OCI-LY7 (cell line): ENCODE measurements around the gene METTL18.

Source experiments
- EZH2phosphoT487 ChIP-seq: fragments of 200-600 bp; sonication (generic); IDR thresholded peaks from 2 replicates; pipeline ENCODE4 v1.6.1; 2018; ENCODE audit warnings: low read depth, borderline replicate concordance, mild to moderate bottlenecking, mixed run types, antibody characterized with exemption, low read length, moderate library complexity, mixed read lengths
- TF ChIP-seq, protein P1 (sequence below): fragments of 200-600 bp; sonication (generic); conservative IDR thresholded peaks from 2 replicates; pipeline ENCODE4 v1.5.1; 2014; ENCODE audit warnings: mild to moderate bottlenecking, antibody characterized with exemption, low read length, moderate library complexity, mixed read lengths

DNA sequence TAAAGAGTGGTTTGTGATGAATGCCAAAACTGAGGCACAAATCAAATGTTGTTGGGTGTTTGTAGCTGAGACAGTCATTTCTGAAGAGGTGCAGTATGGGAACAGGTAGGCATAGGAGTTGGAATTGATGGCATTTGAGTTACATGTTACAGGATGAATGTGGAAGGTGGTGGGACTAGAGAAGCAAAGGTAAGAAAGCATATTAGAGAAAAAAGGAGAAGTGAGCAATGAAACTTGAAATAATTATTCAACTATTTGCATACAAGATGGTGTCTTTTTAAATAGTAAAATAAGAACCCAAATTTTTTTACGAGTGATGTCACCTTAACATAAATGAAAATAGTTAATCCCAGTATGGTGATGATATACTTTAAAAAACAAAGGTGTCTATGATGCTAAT is 40.2 kb upstream of the METTL18 start:
- TF ChIP-seq, protein P1, sequence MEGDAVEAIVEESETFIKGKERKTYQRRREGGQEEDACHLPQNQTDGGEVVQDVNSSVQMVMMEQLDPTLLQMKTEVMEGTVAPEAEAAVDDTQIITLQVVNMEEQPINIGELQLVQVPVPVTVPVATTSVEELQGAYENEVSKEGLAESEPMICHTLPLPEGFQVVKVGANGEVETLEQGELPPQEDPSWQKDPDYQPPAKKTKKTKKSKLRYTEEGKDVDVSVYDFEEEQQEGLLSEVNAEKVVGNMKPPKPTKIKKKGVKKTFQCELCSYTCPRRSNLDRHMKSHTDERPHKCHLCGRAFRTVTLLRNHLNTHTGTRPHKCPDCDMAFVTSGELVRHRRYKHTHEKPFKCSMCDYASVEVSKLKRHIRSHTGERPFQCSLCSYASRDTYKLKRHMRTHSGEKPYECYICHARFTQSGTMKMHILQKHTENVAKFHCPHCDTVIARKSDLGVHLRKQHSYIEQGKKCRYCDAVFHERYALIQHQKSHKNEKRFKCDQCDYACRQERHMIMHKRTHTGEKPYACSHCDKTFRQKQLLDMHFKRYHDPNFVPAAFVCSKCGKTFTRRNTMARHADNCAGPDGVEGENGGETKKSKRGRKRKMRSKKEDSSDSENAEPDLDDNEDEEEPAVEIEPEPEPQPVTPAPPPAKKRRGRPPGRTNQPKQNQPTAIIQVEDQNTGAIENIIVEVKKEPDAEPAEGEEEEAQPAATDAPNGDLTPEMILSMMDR, result no peak
- TF ChIP-seq EZH2phosphoT487, result no peak
